Bronchial epithelial cell (primary cell): ENCODE results near the gene PRKAG2. TPM values are rescaled to one million over a fixed set of nuclear protein-coding genes. Genes with fewer than 3 reads are reported as not detected.
"Not testable (repeated sequence)": the region's sequence is repeated elsewhere in the genome, so short reads cannot be mapped to it uniquely, and the experiment has no call there.

Experiments used
- DNase-seq: peaks from one replicate; pipeline ENCODE4 v3.0.0-alpha.2; 2010; ENCODE audit warnings: low read depth
- FAIRE-seq: peaks from 2 replicates; lab custom pipeline; 2011; peaks lifted over from hg19 to GRCh38; lab: Jason Lieb, UNC
- H3K27me3 ChIP-seq: 2 replicates; pipeline ENCODE4 v1.5.1; 2011; ENCODE audit warnings: low read length; ENCODE audit not compliant: control insufficient read depth, insufficient read depth
- H3K36me3 ChIP-seq: 2 replicates; pipeline ENCODE4 v1.5.1; 2011; ENCODE audit warnings: low read length; ENCODE audit not compliant: control insufficient read depth, insufficient read depth
- H3K4me3 ChIP-seq: 2 replicates; pipeline ENCODE4 v1.5.1; 2011; ENCODE audit warnings: mild to moderate bottlenecking, low read depth, low read length, control low read depth
- total RNA-seq: library from RNA; depleted of rRNA; stranded (reverse); fragments of >200 nt; gene quantifications from 2 replicates; pipeline ENCODE4 v1.2.1, GENCODE V29; 2014
- TF ChIP-seq, protein P1 (sequence below): IDR thresholded peaks from 2 replicates; pipeline ENCODE4 v1.5.1; 2011; ENCODE audit warnings: mild to moderate bottlenecking, moderate library complexity, low read length, control low read depth, inconsistent platforms; ENCODE audit not compliant: insufficient read depth, severe bottlenecking

The PRKAG2 gene
- total RNA-seq, 1 donor from 2014 or later = 24.5 TPM

GRCh38 chr7:151829707-151830106 lies 47.2 kb downstream of the PRKAG2 start:
- Histone ChIP-seq H3K36me3 (no peaks in the 10 kb centered on the region), H3K27me3 (peaks cover 1% of the 10 kb centered on the region), H3K4me3 (no peak overlapping the region)
- TF ChIP-seq, protein P1, sequence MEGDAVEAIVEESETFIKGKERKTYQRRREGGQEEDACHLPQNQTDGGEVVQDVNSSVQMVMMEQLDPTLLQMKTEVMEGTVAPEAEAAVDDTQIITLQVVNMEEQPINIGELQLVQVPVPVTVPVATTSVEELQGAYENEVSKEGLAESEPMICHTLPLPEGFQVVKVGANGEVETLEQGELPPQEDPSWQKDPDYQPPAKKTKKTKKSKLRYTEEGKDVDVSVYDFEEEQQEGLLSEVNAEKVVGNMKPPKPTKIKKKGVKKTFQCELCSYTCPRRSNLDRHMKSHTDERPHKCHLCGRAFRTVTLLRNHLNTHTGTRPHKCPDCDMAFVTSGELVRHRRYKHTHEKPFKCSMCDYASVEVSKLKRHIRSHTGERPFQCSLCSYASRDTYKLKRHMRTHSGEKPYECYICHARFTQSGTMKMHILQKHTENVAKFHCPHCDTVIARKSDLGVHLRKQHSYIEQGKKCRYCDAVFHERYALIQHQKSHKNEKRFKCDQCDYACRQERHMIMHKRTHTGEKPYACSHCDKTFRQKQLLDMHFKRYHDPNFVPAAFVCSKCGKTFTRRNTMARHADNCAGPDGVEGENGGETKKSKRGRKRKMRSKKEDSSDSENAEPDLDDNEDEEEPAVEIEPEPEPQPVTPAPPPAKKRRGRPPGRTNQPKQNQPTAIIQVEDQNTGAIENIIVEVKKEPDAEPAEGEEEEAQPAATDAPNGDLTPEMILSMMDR = no peak
- DNase-seq = no peak
- FAIRE-seq = no peak

DNA sequence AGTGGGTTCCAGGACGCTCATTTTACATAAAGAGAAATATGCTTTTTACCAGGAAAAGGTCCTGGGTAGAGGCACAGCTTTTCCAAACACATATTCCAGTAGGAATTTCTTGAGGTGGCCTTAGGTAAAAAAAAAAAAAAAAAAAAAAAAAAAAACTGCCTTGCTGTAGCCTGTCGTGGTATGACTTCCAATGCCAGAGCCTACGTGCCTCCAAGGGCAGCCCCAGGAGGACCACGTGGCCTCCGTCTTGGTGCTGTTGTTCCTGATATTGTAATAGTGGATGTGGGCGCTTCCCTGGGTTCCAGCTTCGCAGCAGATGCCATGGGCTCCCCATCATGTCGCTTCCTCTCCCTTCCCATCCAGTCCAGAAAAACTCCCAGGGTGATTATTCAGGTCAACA lies 49.3 kb downstream of the PRKAG2 start:
- DNase-seq = no peak
- H3K36me3 ChIP-seq = no peaks in the 10 kb centered on the region
- no peak for FAIRE-seq
- TF ChIP-seq, protein P1 = no peak
- no peak overlapping the region for H3K4me3 ChIP-seq
- peaks cover 7% of the 10 kb centered on the region for H3K27me3 ChIP-seq

- not testable (repeated sequence) for H3K36me3 ChIP-seq, H3K27me3 ChIP-seq, DNase-seq, H3K4me3 ChIP-seq, FAIRE-seq
These were observed 50.6 kb downstream of the PRKAG2 start for GRCh38 chr7:151826316-151826715.

DNA sequence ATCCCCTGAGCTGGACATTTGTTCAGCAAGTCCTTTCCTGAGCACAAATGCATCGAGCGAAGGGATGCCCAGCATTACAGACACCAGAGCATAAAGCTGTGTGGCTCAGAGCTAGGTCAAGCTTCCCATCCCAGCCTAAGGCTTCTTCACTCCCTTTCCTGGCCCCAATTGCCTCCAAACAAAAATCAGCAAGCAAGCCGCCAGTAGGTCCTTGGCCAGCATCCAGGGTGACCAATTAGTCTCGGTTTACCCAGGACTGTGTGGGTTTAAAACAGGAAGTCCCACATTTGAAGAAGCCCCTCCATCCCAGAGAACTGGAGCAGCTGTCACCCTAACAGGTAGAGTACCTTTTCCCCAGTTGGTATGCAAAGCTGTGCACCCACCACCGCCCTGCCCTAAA lies 51.2 kb downstream of the PRKAG2 start:
- Histone ChIP-seq H3K36me3 (no peaks in the 10 kb centered on the region), H3K4me3 (no peak overlapping the region), H3K27me3 (peaks cover 7% of the 10 kb centered on the region)
- FAIRE-seq (no peak), DNase-seq (no peak)
- TF ChIP-seq, protein P1 = no peak

- H3K27me3 ChIP-seq = peaks cover 9% of the 10 kb centered on the region
- FAIRE-seq (no peak), DNase-seq (no peak)
- no peak overlapping the region for H3K4me3 ChIP-seq
- H3K36me3 ChIP-seq = no peaks in the 10 kb centered on the region
- TF ChIP-seq, protein P1 = no peak
These were observed 52.5 kb downstream of the PRKAG2 start for GRCh38 chr7:151824373-151824933.

DNA sequence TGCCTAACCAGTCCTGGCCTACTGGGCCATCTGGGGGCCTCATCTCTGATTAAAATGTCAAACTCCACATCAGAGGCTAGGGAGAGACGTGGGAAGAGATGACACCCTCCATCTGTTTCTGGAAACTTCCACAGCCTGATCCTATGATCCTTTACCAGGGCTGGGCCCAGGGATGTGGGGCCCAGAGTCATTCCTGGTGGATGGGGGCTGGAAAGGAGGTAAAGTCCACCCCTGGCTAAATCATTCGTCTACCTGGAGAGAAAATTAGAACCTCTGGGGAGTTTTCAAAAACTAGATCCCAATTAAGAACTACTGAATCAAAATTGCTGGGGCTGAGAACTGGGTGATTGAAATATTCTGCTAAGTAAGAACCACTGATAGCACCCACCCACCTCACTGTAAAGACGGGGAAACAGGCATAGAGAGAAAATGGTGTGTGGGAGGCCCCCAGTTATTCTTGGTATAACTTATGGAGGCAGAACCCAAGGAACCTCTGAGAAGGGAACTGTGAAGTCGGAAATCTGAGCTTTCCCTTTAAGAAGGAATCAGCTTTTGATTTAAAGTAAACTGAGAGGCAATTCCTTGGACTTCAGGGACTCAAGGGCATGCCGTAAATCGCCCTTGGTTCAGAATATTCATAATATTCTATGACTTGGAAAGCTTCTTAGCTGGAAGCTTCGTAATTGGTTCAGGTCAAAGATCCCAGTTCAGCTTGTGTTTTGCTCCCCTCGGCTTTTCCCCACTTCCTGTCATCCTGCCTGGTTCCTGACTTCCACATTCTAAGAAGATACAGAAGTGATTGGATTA lies 53.1 kb downstream of the PRKAG2 start:
- TF ChIP-seq, protein P1 = no peak
- no peak for FAIRE-seq
- H3K27me3 ChIP-seq = peaks cover 9% of the 10 kb centered on the region
- no peak overlapping the region for H3K4me3 ChIP-seq
- H3K36me3 ChIP-seq = no peaks in the 10 kb centered on the region
- DNase-seq = no peak
